Panc1 (cell line): ENCODE results near the gene DHRSX. TPM values are rescaled to one million over a fixed set of nuclear protein-coding genes. Genes with fewer than 3 reads are reported as not detected.

Experiments
- ATAC-seq: fragments of 200-7000 bp; cut with Tn5 transposase; 2 replicates; pipeline ENCODE4 v1.9.1; 2020; ENCODE audit warnings: mild to moderate bottlenecking, moderate library complexity
- BruUV-seq: library from RNA; stranded (reverse); fragments of 400-500 nt; replicated peaks from 2 replicates; lab custom pipeline; 2021; lab: Mats Ljungman, UMichigan
- CTCF ChIA-PET: fragments of 300-600 bp; sonication (Branson Sonifier 250); formaldehyde crosslinking; loops from one replicate; lab custom pipeline; 2022; ENCODE audit warnings: antibody characterized with exemption; lab: Charles Lee
- POLR2A ChIA-PET: fragments of 300-600 bp; sonication (Branson Sonifier 250); formaldehyde crosslinking; loops from one replicate; lab custom pipeline; 2022; ENCODE audit warnings: antibody characterized with exemption; lab: Charles Lee
- DNase-seq: peaks from one replicate; pipeline ENCODE4 v3.0.0-alpha.2; 2010; ENCODE audit warnings: low read depth, low spot score
- H3K27ac ChIP-seq: 2 replicates; pipeline ENCODE4 v1.5.1; 2011; ENCODE audit warnings: mild to moderate bottlenecking, low read length, inconsistent platforms
- H3K27me3 ChIP-seq: fragments of 200-500 bp; sonication (Bioruptor generic); 2 replicates; pipeline ENCODE4 v1.6.0; 2014; ENCODE audit warnings: low read length, inconsistent platforms; ENCODE audit not compliant: control insufficient read depth, insufficient read depth
- H3K36me3 ChIP-seq: fragments of 200-500 bp; sonication (Bioruptor generic); 2 replicates; pipeline ENCODE4 v1.5.1; 2014; ENCODE audit warnings: inconsistent platforms, mild to moderate bottlenecking, low read length, moderate library complexity; ENCODE audit not compliant: control insufficient read depth, insufficient read depth
- H3K4me1 ChIP-seq: 2 replicates; pipeline ENCODE4 v1.5.1; 2011; ENCODE audit warnings: inconsistent platforms, mild to moderate bottlenecking, low read length, moderate library complexity; ENCODE audit not compliant: control insufficient read depth, insufficient read depth
- H3K4me3 ChIP-seq, 2 experiments: 2 replicates each; pipeline ENCODE4 v1.5.1; 2011 to 2012; ENCODE audit warnings: low read depth in 2 of 2, low read length in 2 of 2, mild to moderate bottlenecking in 2 of 2, inconsistent platforms in 1 of 2, moderate library complexity in 1 of 2
- H3K9me3 ChIP-seq: fragments of 200-500 bp; sonication (Bioruptor generic); 2 replicates; pipeline ENCODE4 v1.5.1; 2014; ENCODE audit warnings: low read depth, mild to moderate bottlenecking, inconsistent platforms, low read length, moderate library complexity; ENCODE audit not compliant: control insufficient read depth, insufficient read depth
- CTCF ChIP-seq: fragments of 450-650 bp; IDR thresholded peaks from 2 replicates; pipeline ENCODE4 v1.5.1; 2017; ENCODE audit warnings: mild to moderate bottlenecking
- POLR2AphosphoS5 ChIP-seq: IDR thresholded peaks from 2 replicates; pipeline ENCODE4 v1.6.1; 2012; ENCODE audit warnings: mild to moderate bottlenecking, low read depth, low read length, moderate library complexity
- REST ChIP-seq, 2 experiments: IDR thresholded peaks; 2 replicates each; pipeline ENCODE4 v1.6.1; 2011 to 2012; ENCODE audit warnings: low read depth in 2 of 2, control low read depth in 1 of 2, low read length in 1 of 2, mild to moderate bottlenecking in 1 of 2, moderate library complexity in 1 of 2; ENCODE audit not compliant: insufficient read depth in 1 of 2
- SIN3A ChIP-seq: IDR thresholded peaks from 2 replicates; pipeline ENCODE4 v1.6.1; 2012; ENCODE audit warnings: low read depth, mild to moderate bottlenecking, low read length, moderate library complexity, borderline replicate concordance; ENCODE audit not compliant: insufficient read depth
- TCF7L2 ChIP-seq: IDR thresholded peaks from 2 replicates; pipeline ENCODE4 v1.6.1; 2011; ENCODE audit warnings: mild to moderate bottlenecking, low read depth, low read length, inconsistent platforms
- in situ Hi-C: cut with HindIII; loops from 2 replicates; pipeline ENCODE4 v1.10.0; 2016; ENCODE audit warnings: low sequenced_read_pairs, low pct_unique_long_range_greater_than_20kb
- intact Hi-C: fragments of 100-400 bp; cut with micrococcal nuclease; formaldehyde crosslinking; loops from one replicate; pipeline ENCODE4 v1.10.0; 2022; ENCODE audit not compliant: unreplicated experiment
- total RNA-seq: library from RNA; stranded (reverse); gene quantifications from one replicate; pipeline ENCODE4 v1.2.1, GENCODE V29; 2021; ENCODE audit not compliant: unreplicated experiment

The DHRSX gene
- total RNA-seq, 1 experiment from 2014 or later: 20.1 TPM

- POLR2A ChIA-PET: no interaction called here
- intact Hi-C loops (no loop called here), in situ Hi-C loops (no loop called here)
- no peak for DNase-seq
- Histone ChIP-seq H3K9me3 (no peaks in the 10 kb centered on the region), H3K27ac (no peak overlapping the region), H3K27me3 (no peaks in the 10 kb centered on the region), H3K4me3 (no peak overlapping the region), H3K4me1 (no peaks in the 10 kb centered on the region), H3K36me3 (no peaks in the 10 kb centered on the region)
- CTCF ChIA-PET: no interaction called here
- ATAC-seq: no peak
- TF ChIP-seq SIN3A (no peak), TCF7L2 (no peak), CTCF (no peak), POLR2AphosphoS5 (no peak), REST (IDR thresholded peaks at IDR 0.05; ENCODE audit: insufficient read depth in 1 of 2, low read depth in 2 of 2, low read length in 1 of 2) (no peak)
- no TSS peak for BruUV-seq
Observed at GRCh38 chrX:2299871-2300270, 200.9 kb downstream of the DHRSX start.

GRCh38 chrX:2286731-2287130 is 214.0 kb downstream of the DHRSX start:
- H3K36me3 ChIP-seq: no peaks in the 10 kb centered on the region
- no peaks in the 10 kb centered on the region for H3K4me1 ChIP-seq
- no peak overlapping the region for H3K27ac ChIP-seq
- H3K4me3 ChIP-seq: no peak overlapping the region
- in situ Hi-C loops: no loop called here
- DNase-seq: no peak
- no peaks in the 10 kb centered on the region for H3K9me3 ChIP-seq
- no peak for TF ChIP-seq REST (IDR thresholded peaks at IDR 0.05; ENCODE audit: insufficient read depth in 1 of 2, low read depth in 2 of 2, low read length in 1 of 2)
- TF ChIP-seq SIN3A: no peak
- no peak for TF ChIP-seq POLR2AphosphoS5
- TF ChIP-seq CTCF: no peak
- TF ChIP-seq TCF7L2: no peak
- H3K27me3 ChIP-seq: no peaks in the 10 kb centered on the region
- no TSS peak for BruUV-seq
- ChIA-PET CTCF (no interaction called here), POLR2A (no interaction called here)
- no peak for ATAC-seq
- intact Hi-C loops: no loop called here
